Kidney epithelial cell (primary cell): ENCODE results near the gene CD34. TPM values are rescaled to one million over a fixed set of nuclear protein-coding genes. Genes with fewer than 3 reads are reported as not detected.
"Not testable (repeated sequence)": the region's sequence is repeated elsewhere in the genome, so short reads cannot be mapped to it uniquely, and the experiment has no call there.

Source experiments
- DNase-seq: peaks from one replicate; pipeline ENCODE4 v3.0.0-alpha.2; 2010; ENCODE audit warnings: low read depth
- H3K27me3 ChIP-seq: 2 replicates; pipeline ENCODE4 v1.6.0; 2011; ENCODE audit warnings: low read length; ENCODE audit not compliant: control insufficient read depth, insufficient read depth
- H3K36me3 ChIP-seq: 2 replicates; pipeline ENCODE4 v1.5.1; 2011; ENCODE audit warnings: low read length; ENCODE audit not compliant: control insufficient read depth, insufficient read depth
- H3K4me3 ChIP-seq: 2 replicates; pipeline ENCODE4 v1.5.1; 2011; ENCODE audit warnings: low read depth, mild to moderate bottlenecking, control low read depth, low read length
- CTCF ChIP-seq: IDR thresholded peaks from 2 replicates; pipeline ENCODE4 v1.5.1; 2011; ENCODE audit warnings: mild to moderate bottlenecking, moderate library complexity, low read length, control low read depth, inconsistent platforms; ENCODE audit not compliant: insufficient read depth, poor library complexity, severe bottlenecking
- total RNA-seq: library from RNA; depleted of rRNA; stranded (reverse); fragments of >200 nt; gene quantifications from 2 replicates; pipeline ENCODE4 v1.2.3, GENCODE V29; 2015

Gene CD34
- total RNA-seq, 1 donor from 2014 or later = 0.04 TPM

- Histone ChIP-seq H3K27me3 (peaks cover 4% of the 10 kb centered on the region), H3K4me3 (no peak overlapping the region), H3K36me3 (no peaks in the 10 kb centered on the region)
- DNase-seq = no peak
- no peak for TF ChIP-seq CTCF
Measured at GRCh38 chr1:207878939-207879338, 32.0 kb downstream of the CD34 start.

GRCh38 chr1:207877914-207878313 lies 33.0 kb downstream of the CD34 start:
- H3K27me3 ChIP-seq, DNase-seq, H3K36me3 ChIP-seq, H3K4me3 ChIP-seq: not testable (repeated sequence)

- H3K27me3 ChIP-seq = peaks cover 2% of the 10 kb centered on the region
- DNase-seq = no peak
- no peak overlapping the region for H3K4me3 ChIP-seq
- no peaks in the 10 kb centered on the region for H3K36me3 ChIP-seq
- TF ChIP-seq CTCF = no peak
Measured at GRCh38 chr1:207876131-207876530, 34.8 kb downstream of the CD34 start.

GRCh38 chr1:207875532-207875931 lies 35.4 kb downstream of the CD34 start:
- peaks cover 2% of the 10 kb centered on the region for H3K27me3 ChIP-seq
- H3K4me3 ChIP-seq = no peak overlapping the region
- H3K36me3 ChIP-seq = no peaks in the 10 kb centered on the region
- no peak for TF ChIP-seq CTCF
- no peak for DNase-seq

- TF ChIP-seq CTCF = no peak
- no peaks in the 10 kb centered on the region for H3K36me3 ChIP-seq
- DNase-seq = no peak
- H3K4me3 ChIP-seq = no peak overlapping the region
- H3K27me3 ChIP-seq = no peaks in the 10 kb centered on the region
Measured at GRCh38 chr1:207873055-207873890, 37.7 kb downstream of the CD34 start.

GRCh38 chr1:207872621-207873020 lies 38.3 kb downstream of the CD34 start:
- no peak for TF ChIP-seq CTCF
- DNase-seq = no peak
- Histone ChIP-seq H3K27me3 (no peaks in the 10 kb centered on the region), H3K4me3 (no peak overlapping the region), H3K36me3 (no peaks in the 10 kb centered on the region)
